Anterior cingulate cortex (tissue), 58 donors: Measurements from ENCODE around the gene MRPL28.
"Not testable (repeated sequence)": the region's sequence is repeated elsewhere in the genome, so short reads cannot be mapped to it uniquely, and the experiment has no call there.

ENCODE experiments used
- DNase-seq, 58 donors: peaks; one replicate each; lab custom pipeline; 2025; lab: John Stamatoyannopoulos, UW

The MRPL28 gene

GRCh38 chr16:370443-370842 is at the start of gene MRPL28:
MRPL28 (minus strand) TSS chr16:370538; CDS start chr16:370218, 320 bp downstream.
- DNase-seq = peak; percentile 48 to 96 (median 88)

DNA sequence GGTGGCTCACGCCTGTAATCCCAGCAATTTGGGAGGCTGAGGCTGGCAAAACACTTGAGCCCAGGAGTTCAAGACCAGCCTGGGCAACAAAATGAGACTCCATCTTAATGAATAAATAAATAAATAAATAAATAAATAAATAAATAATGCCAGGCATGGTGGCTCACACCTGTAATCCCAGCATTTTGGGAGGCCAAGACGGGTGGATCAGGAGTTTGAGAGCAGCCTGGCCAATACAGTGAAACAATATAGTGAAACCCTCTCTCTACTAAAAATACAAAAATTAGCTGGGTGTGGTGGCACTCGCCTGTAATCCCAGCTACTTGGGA is 44.8 kb upstream of the MRPL28 start:
- not testable (repeated sequence) for DNase-seq

GRCh38 chr16:414395-415169 is 44.2 kb upstream of the MRPL28 start:
- no peak for DNase-seq

GRCh38 chr16:411576-412265 is 41.4 kb upstream of the MRPL28 start:
- DNase-seq = no peak

DNA sequence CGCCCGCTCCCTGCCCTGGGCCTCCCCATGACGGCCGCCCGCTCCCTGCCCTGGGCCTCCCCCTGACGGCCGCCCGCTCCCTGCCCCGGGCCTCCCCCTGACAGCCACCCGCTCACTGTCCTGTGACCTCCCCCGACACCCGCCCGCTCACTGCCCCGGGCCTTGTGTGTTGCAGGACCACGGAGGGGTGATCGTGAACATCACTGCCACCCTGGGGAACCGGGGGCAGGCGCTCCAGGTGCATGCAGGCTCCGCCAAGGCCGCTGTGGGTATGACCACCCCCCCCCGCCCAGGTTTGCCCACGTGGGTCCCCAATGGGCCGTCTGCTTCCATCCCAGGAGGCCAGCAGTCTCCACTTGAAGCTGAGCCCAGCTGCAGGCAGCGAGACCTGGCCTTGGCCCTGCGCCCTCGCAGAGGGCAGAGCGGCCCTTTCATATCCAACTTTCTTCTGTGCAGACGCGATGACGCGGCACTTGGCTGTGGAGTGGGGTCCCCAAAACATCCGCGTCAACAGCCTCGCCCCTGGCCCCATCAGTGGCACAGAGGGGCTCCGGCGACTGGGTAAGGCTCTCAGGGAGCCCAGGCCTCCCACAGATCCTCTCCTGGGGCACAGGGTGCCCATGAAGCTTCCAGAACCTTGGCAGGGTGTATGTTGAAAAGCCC is 40.3 kb upstream of the MRPL28 start:
- no peak for DNase-seq

GRCh38 chr16:407253-407652 is 36.9 kb upstream of the MRPL28 start:
- DNase-seq = no peak

GRCh38 chr16:405548-406506 is 35.5 kb upstream of the MRPL28 start:
- no peak for DNase-seq

GRCh38 chr16:404971-405486 is 34.7 kb upstream of the MRPL28 start:
- DNase-seq = no peak

GRCh38 chr16:401468-402348 is 31.4 kb upstream of the MRPL28 start, which contains the start of gene DECR2:
DECR2 (plus strand) TSS chr16:401885; CDS start chr16:401964, 79 bp downstream.
- peak; percentile 43 to 98 (median 92) for DNase-seq

DNA sequence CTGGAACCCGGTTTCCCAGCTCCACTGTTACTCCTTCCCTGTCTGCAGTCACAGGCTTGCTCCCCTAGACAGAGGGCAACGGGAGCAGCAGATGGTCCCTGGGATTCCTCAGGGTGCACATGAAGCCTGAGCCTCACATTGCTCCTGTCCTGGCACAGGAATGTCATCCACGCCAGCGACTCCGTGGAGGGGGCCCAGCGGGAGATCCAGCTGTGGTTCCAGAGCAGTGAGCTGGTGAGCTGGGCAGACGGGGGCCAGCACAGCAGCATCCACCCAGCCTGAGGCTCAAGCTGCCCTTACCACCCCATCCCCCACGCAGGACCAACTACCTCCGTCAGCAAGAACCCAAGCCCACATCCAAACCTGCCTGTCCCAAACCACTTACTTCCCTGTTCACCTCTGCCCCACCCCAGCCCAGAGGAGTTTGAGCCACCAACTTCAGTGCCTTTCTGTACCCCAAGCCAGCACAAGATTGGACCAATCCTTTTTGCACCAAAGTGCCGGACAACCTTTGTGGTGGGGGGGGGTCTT is 29.8 kb upstream of the MRPL28 start:
- DNase-seq = no peak

- no peak for DNase-seq
Measured at GRCh38 chr16:399340-400019, 29.1 kb upstream of the MRPL28 start.

DNA sequence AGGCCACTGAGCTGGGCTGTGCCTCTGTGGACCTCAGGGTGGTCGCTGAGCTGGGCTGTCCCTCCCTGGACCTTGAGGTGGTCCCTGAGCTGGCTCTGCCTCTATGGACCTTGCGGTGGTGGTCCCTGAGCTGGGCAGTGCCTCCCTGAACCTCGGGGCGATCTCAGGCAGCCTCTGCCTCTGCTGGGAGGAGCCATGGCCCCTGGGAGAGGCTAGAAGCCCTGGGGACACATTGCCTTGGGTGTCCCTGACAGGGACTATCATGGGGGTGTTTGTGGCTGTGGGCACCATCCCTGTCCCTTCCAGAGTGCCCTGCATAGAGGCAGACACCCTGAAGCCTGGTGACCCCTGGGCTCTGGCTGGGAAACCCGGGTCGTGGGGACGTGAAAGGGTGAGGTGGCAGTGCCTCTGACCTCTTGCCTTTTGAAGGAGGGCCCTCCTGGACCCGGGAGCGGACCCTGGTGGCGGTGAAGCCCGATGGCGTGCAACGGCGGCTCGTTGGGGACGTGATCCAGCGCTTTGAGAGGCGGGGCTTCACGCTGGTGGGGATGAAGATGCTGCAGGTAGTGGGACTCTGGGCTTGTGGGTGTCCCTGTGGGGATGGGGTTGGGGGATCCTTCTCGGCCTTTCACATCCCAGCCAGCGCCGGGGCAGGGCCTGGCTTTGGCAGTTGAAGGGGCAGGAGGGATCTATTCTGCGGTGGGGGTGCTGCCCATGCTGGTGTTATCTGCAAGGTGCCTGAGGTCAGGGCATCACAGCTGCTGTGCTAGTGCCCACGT is 28.4 kb upstream of the MRPL28 start:
- DNase-seq = no peak

GRCh38 chr16:397736-398332 is 27.5 kb upstream of the MRPL28 start:
- DNase-seq = peak in 49 of 58 donors; percentile 10 to 70 (median 46)

DNA sequence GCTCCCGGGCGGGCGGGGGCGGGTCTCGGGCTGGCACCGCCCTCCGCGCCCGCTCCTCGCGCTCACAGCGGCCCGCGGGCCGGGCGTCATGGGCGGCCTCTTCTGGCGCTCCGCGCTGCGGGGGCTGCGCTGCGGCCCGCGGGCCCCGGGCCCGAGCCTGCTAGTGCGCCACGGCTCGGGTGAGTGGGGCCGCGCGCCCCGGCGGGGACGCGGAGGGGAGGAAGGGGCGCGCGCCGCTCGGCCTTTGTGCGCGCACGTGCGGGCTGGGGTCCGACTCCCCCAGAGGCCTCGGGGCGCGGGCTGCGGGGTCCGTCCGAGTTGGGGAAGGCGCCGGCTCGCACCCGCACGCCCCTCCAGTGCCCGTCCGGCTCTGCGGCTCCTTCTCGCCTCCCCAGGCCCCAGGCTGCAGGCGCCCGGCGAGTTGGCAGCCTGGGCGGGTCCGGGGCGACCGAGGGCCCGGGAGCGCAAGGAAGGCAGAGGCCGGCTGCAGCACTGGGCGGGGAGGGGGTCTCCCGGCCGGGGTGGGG is 26.9 kb upstream of the MRPL28 start, which contains the start of gene NME4:
TSS of gene NME4 (plus strand) at position 65 of the 527 bp plus-strand sequence. CDS start at position 89, 24 bp downstream.
- DNase-seq = peak in 2 of 58 donors; percentile 34 to 46

- peak in 21 of 58 donors; percentile 11 to 58 (median 28) for DNase-seq
Measured at GRCh38 chr16:396605-397004, 26.3 kb upstream of the MRPL28 start.

- DNase-seq = no peak
Measured at GRCh38 chr16:396199-396598, 25.9 kb upstream of the MRPL28 start.
